NCI-H510A treated with DMSO at 0.1 percent for 48 hours (cell line): ENCODE results near the gene TMC8.
"Not testable (repeated sequence)": the region's sequence is repeated elsewhere in the genome, so short reads cannot be mapped to it uniquely, and the experiment has no call there.

Source experiments
- DNase-seq: peaks from one replicate; lab custom pipeline; 2025; lab: John Stamatoyannopoulos, UW

TMC8 gene

GRCh38 chr17:78130437-78131101 is at the start of gene TMC8:
Gene TMC8 (plus strand): TSS chr17:78130771. CDS start chr17:78131589, 818 bp downstream.
- DNase-seq: peak; percentile 31

GRCh38 chr17:78081551-78081950 is 49.0 kb upstream of the TMC8 start:
- DNase-seq: no peak

- DNase-seq: not testable (repeated sequence)
These were observed 48.2 kb upstream of the TMC8 start for GRCh38 chr17:78082355-78082872.

GRCh38 chr17:78082988-78083387 is 47.6 kb upstream of the TMC8 start:
- DNase-seq: peak; percentile 88

- DNase-seq: no peak
These were observed 43.8 kb upstream of the TMC8 start for GRCh38 chr17:78086740-78087139.

- no peak for DNase-seq
These were observed 42.0 kb upstream of the TMC8 start for GRCh38 chr17:78088529-78088928.

- no peak for DNase-seq
These were observed 40.8 kb upstream of the TMC8 start for GRCh38 chr17:78089576-78090281.

- no peak for DNase-seq
These were observed 37.7 kb upstream of the TMC8 start for GRCh38 chr17:78092794-78093324.

- no peak for DNase-seq
These were observed 35.5 kb upstream of the TMC8 start for GRCh38 chr17:78095035-78095434.

- no peak for DNase-seq
These were observed 34.5 kb upstream of the TMC8 start for GRCh38 chr17:78096093-78096492.

- no peak for DNase-seq
These were observed 29.5 kb upstream of the TMC8 start for GRCh38 chr17:78101112-78101511.

- no peak for DNase-seq
These were observed 29.0 kb upstream of the TMC8 start for GRCh38 chr17:78101542-78101941.

- no peak for DNase-seq
These were observed 27.3 kb upstream of the TMC8 start for GRCh38 chr17:78103311-78103710.

- DNase-seq: no peak
These were observed 26.0 kb upstream of the TMC8 start for GRCh38 chr17:78104540-78104941.

- DNase-seq: peak; percentile 22
These were observed 25.5 kb upstream of the TMC8 start for GRCh38 chr17:78105101-78105500.

GRCh38 chr17:78105551-78105950 is 25.0 kb upstream of the TMC8 start:
- DNase-seq: peak; percentile 38

GRCh38 chr17:78106211-78106610 is 24.4 kb upstream of the TMC8 start:
- no peak for DNase-seq

- DNase-seq: no peak
These were observed 23.1 kb upstream of the TMC8 start for GRCh38 chr17:78107457-78107856.

GRCh38 chr17:78107976-78108725 is 22.4 kb upstream of the TMC8 start:
- DNase-seq: no peak

GRCh38 chr17:78108726-78109488 is 21.7 kb upstream of the TMC8 start:
- no peak for DNase-seq

- no peak for DNase-seq
These were observed 21.1 kb upstream of the TMC8 start for GRCh38 chr17:78109489-78109761.
